ENCODE measurements around the gene C2CD2.

DNA sequence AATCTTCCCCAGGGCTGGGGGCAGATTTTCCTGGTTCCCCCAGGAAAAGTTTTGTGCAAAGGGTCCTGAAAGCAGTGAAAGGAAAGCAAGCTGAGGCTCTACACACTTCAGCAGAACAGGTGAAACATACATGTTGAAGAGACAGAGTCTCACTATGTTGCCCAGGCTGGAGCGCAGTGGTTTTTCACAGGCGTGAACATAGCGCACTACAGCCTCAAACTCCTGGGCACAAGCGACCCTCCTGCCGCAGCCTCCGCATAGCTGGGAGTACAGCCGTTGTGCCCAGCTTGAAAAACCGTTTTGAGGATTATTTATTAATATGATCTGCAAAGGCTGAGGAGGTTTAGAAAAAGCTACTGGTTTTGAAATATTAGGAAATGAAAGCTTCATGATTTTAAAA lies 86.5 kb downstream of the C2CD2 start:
- TF ChIP-seq, protein P1, sequence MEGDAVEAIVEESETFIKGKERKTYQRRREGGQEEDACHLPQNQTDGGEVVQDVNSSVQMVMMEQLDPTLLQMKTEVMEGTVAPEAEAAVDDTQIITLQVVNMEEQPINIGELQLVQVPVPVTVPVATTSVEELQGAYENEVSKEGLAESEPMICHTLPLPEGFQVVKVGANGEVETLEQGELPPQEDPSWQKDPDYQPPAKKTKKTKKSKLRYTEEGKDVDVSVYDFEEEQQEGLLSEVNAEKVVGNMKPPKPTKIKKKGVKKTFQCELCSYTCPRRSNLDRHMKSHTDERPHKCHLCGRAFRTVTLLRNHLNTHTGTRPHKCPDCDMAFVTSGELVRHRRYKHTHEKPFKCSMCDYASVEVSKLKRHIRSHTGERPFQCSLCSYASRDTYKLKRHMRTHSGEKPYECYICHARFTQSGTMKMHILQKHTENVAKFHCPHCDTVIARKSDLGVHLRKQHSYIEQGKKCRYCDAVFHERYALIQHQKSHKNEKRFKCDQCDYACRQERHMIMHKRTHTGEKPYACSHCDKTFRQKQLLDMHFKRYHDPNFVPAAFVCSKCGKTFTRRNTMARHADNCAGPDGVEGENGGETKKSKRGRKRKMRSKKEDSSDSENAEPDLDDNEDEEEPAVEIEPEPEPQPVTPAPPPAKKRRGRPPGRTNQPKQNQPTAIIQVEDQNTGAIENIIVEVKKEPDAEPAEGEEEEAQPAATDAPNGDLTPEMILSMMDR (IDR thresholded peaks at IDR 0.05) = no peak
- no peak for TF ChIP-seq EP300 (IDR thresholded peaks at IDR 0.05; ENCODE audit: low read depth)
- TF ChIP-seq POLR2AphosphoS5 (IDR thresholded peaks at IDR 0.05) = no peak
- TF ChIP-seq POLR2A (IDR thresholded peaks at IDR 0.05) = no peak

Data from transverse colon (tissue), 4 donors.